HG03439 (cell line): ENCODE data around the gene POU4F1.

Experiments used
- ATAC-seq: cut with Tn5 transposase; IDR thresholded peaks from one replicate; pipeline ENCODE4 v1.9.1; 2021; ENCODE audit warnings: mild to moderate bottlenecking, moderate library complexity; ENCODE audit not compliant: unreplicated experiment

The POU4F1 gene

GRCh38 chr13:78607409-78608251 is 4.3 kb upstream of the POU4F1 start:
- ATAC-seq: no peak

GRCh38 chr13:78606471-78607408 is 3.4 kb upstream of the POU4F1 start:
- no peak for ATAC-seq

GRCh38 chr13:78604782-78605611 is 1.6 kb upstream of the POU4F1 start:
- ATAC-seq: no peak

GRCh38 chr13:78602561-78603239 is 652 bp downstream of the POU4F1 start:
- peak; percentile 25 for ATAC-seq

- ATAC-seq: no peak
These were observed 1.3 kb downstream of the POU4F1 start for GRCh38 chr13:78601874-78602560.

GRCh38 chr13:78601124-78601873 is 2.1 kb downstream of the POU4F1 start:
- ATAC-seq: no peak

- ATAC-seq: no peak
These were observed 3.0 kb downstream of the POU4F1 start for GRCh38 chr13:78600280-78600883.

- ATAC-seq: no peak
These were observed 3.6 kb downstream of the POU4F1 start for GRCh38 chr13:78599645-78600279.

- no peak for ATAC-seq
These were observed 4.2 kb downstream of the POU4F1 start for GRCh38 chr13:78598966-78599644.

- ATAC-seq: no peak
These were observed 5.1 kb downstream of the POU4F1 start for GRCh38 chr13:78598116-78598781.

GRCh38 chr13:78597602-78597932 is 5.8 kb downstream of the POU4F1 start:
- no peak for ATAC-seq

- no peak for ATAC-seq
These were observed 6.4 kb downstream of the POU4F1 start for GRCh38 chr13:78596736-78597601.

- no peak for ATAC-seq
These were observed 7.0 kb downstream of the POU4F1 start for GRCh38 chr13:78596399-78596735.

- no peak for ATAC-seq
These were observed 7.6 kb downstream of the POU4F1 start for GRCh38 chr13:78595495-78596398.

GRCh38 chr13:78594456-78594975 is 8.8 kb downstream of the POU4F1 start:
- ATAC-seq: no peak
